ENCODE results near the gene QPCTL.
A peak's percentile ranks its signal among the peaks of the same experiment; 100 is the strongest.

Gene QPCTL

GRCh38 chr19:45653634-45654033 is 38.8 kb upstream of the QPCTL start:
- Histone ChIP-seq H3K4me2 (ENCODE audit: insufficient read depth, low read length, poor library complexity, severe bottlenecking) (no peak overlapping the region), H3K14ac (ENCODE audit: low read length) (no peak overlapping the region), H3K9ac (ENCODE audit: low read depth, low read length, poor library complexity) (no peak overlapping the region), H3K4ac (ENCODE audit: low read length) (no peak overlapping the region), H2BK12ac (ENCODE audit: low read length) (no peak overlapping the region), H4K91ac (ENCODE audit: low read depth, low read length, poor library complexity) (no peak overlapping the region), H2BK120ac (ENCODE audit: low read depth, low read length) (no peak overlapping the region), H2BK5ac (ENCODE audit: low read length) (peak overlapping the region; percentile 89), H2AFZ (ENCODE audit: low read length) (peak overlapping the region; percentile 15), H3K4me3 (ENCODE audit: low read length in 2 of 2) (peak overlapping the region in 1 of 2 donors; percentile 11), H3K27ac (replicated peaks; ENCODE audit: low read length) (no peak overlapping the region), H3K36me3 (replicated peaks in 1 of 2; ENCODE audit: control insufficient read depth in 2 of 2, insufficient read depth in 2 of 2, low read length in 2 of 2) (no peaks in the 10 kb centered on the region), H4K8ac (ENCODE audit: low read depth, low read length) (no peak overlapping the region), H3K9me3 (replicated peaks in 1 of 2; ENCODE audit: control insufficient read depth in 2 of 2, insufficient read depth in 1 of 2, low read depth in 1 of 2, low read length in 2 of 2) (peaks cover 0 to 3% of the 10 kb centered on the region in 2 donors), H3K18ac (ENCODE audit: low read length) (no peak overlapping the region), H2BK15ac (ENCODE audit: low read length) (peak overlapping the region; percentile 19), H3K4me1 (ENCODE audit: control insufficient read depth in 2 of 2, insufficient read depth in 1 of 2, low read depth in 1 of 2, low read length in 2 of 2) (peaks cover 0 to 3% of the 10 kb centered on the region in 2 donors), H2AK5ac (ENCODE audit: low read depth, low read length) (peak overlapping the region; percentile 73), H3K79me1 (ENCODE audit: low read depth, low read length) (no peaks in the 10 kb centered on the region), H3K27me3 (ENCODE audit: control insufficient read depth in 3 of 3, insufficient read depth in 3 of 3, low read depth in 1 of 3, low read length in 3 of 3) (no peaks in the 10 kb centered on the region), H3K23ac (ENCODE audit: low read depth, low read length, poor library complexity) (no peak overlapping the region)
- WGBS, 2 donors (ENCODE audit: extremely low coverage in 2 of 2, insufficient read length in 2 of 2, insufficient replicate concordance in 1 of 2), result no CpG with 5 or more reads among the region's 5 CpGs
- no peak for DNase-seq (ENCODE audit: low spot score)

GRCh38 chr19:45655073-45655472 is 37.4 kb upstream of the QPCTL start:
- no peak overlapping the region for H2AK5ac ChIP-seq (ENCODE audit: low read depth, low read length)

GRCh38 chr19:45657520-45658167 is 34.8 kb upstream of the QPCTL start:
- H3K14ac ChIP-seq (ENCODE audit: low read length), result no peak overlapping the region
- WGBS, 2 donors (ENCODE audit: extremely low coverage in 2 of 2, insufficient read length in 2 of 2, insufficient replicate concordance in 1 of 2), result no CpG with 5 or more reads among the region's 14 CpGs
- H3K4me3 ChIP-seq (ENCODE audit: low read length in 2 of 2), result no peak overlapping the region

More at GRCh38 chr19:45655073-45655472, 37.4 kb upstream of the QPCTL start:
- Histone ChIP-seq H4K91ac (ENCODE audit: low read depth, low read length, poor library complexity) (no peak overlapping the region), H3K4me1 (ENCODE audit: control insufficient read depth in 2 of 2, insufficient read depth in 1 of 2, low read depth in 1 of 2, low read length in 2 of 2) (peaks cover 0 to 3% of the 10 kb centered on the region in 2 donors), H3K18ac (ENCODE audit: low read length) (no peak overlapping the region), H2AFZ (ENCODE audit: low read length) (no peak overlapping the region), H3K4me2 (ENCODE audit: insufficient read depth, low read length, poor library complexity, severe bottlenecking) (no peak overlapping the region), H2BK12ac (ENCODE audit: low read length) (no peak overlapping the region), H3K9ac (ENCODE audit: low read depth, low read length, poor library complexity) (no peak overlapping the region), H3K36me3 (replicated peaks in 1 of 2; ENCODE audit: control insufficient read depth in 2 of 2, insufficient read depth in 2 of 2, low read length in 2 of 2) (no peaks in the 10 kb centered on the region), H2BK15ac (ENCODE audit: low read length) (no peak overlapping the region), H2BK120ac (ENCODE audit: low read depth, low read length) (no peak overlapping the region), H3K9me3 (replicated peaks in 1 of 2; ENCODE audit: control insufficient read depth in 2 of 2, insufficient read depth in 1 of 2, low read depth in 1 of 2, low read length in 2 of 2) (peaks cover 0 to 3% of the 10 kb centered on the region in 2 donors), H3K4me3 (ENCODE audit: low read length in 2 of 2) (no peak overlapping the region), H3K27me3 (ENCODE audit: control insufficient read depth in 3 of 3, insufficient read depth in 3 of 3, low read depth in 1 of 3, low read length in 3 of 3) (no peaks in the 10 kb centered on the region), H3K79me1 (ENCODE audit: low read depth, low read length) (no peaks in the 10 kb centered on the region), H4K8ac (ENCODE audit: low read depth, low read length) (no peak overlapping the region), H3K4ac (ENCODE audit: low read length) (no peak overlapping the region), H2BK5ac (ENCODE audit: low read length) (no peak overlapping the region), H3K27ac (replicated peaks; ENCODE audit: low read length) (no peak overlapping the region), H3K14ac (ENCODE audit: low read length) (no peak overlapping the region), H3K23ac (ENCODE audit: low read depth, low read length, poor library complexity) (no peak overlapping the region)
- WGBS, 2 donors (ENCODE audit: extremely low coverage in 2 of 2, insufficient read length in 2 of 2, insufficient replicate concordance in 1 of 2), result no CpG with 5 or more reads among the region's 3 CpGs
- no peak for DNase-seq (ENCODE audit: low spot score)

GRCh38 chr19:45659096-45659729 is 33.3 kb upstream of the QPCTL start:
- WGBS, 2 donors (ENCODE audit: extremely low coverage in 2 of 2, insufficient read length in 2 of 2, insufficient replicate concordance in 1 of 2), result no CpG with 5 or more reads among the region's 6 CpGs
- Histone ChIP-seq H3K4me1 (ENCODE audit: control insufficient read depth in 2 of 2, insufficient read depth in 1 of 2, low read depth in 1 of 2, low read length in 2 of 2) (peaks cover 0 to 3% of the 10 kb centered on the region in 2 donors), H2BK12ac (ENCODE audit: low read length) (peak overlapping the region; percentile 82), H3K27ac (replicated peaks; ENCODE audit: low read length) (no peak overlapping the region), H3K9me3 (replicated peaks in 1 of 2; ENCODE audit: control insufficient read depth in 2 of 2, insufficient read depth in 1 of 2, low read depth in 1 of 2, low read length in 2 of 2) (no peaks in the 10 kb centered on the region), H2BK120ac (ENCODE audit: low read depth, low read length) (no peak overlapping the region), H3K27me3 (ENCODE audit: control insufficient read depth in 3 of 3, insufficient read depth in 3 of 3, low read depth in 1 of 3, low read length in 3 of 3) (peaks cover 0 to 6% (median 0%) of the 10 kb centered on the region in 3 experiments), H4K91ac (ENCODE audit: low read depth, low read length, poor library complexity) (no peak overlapping the region), H3K4ac (ENCODE audit: low read length) (peak overlapping the region; percentile 10), H2AK5ac (ENCODE audit: low read depth, low read length) (peak overlapping the region; percentile 58), H3K23ac (ENCODE audit: low read depth, low read length, poor library complexity) (no peak overlapping the region), H2BK5ac (ENCODE audit: low read length) (no peak overlapping the region), H3K4me3 (ENCODE audit: low read length in 2 of 2) (no peak overlapping the region), H3K9ac (ENCODE audit: low read depth, low read length, poor library complexity) (no peak overlapping the region), H3K4me2 (ENCODE audit: insufficient read depth, low read length, poor library complexity, severe bottlenecking) (no peak overlapping the region), H3K14ac (ENCODE audit: low read length) (no peak overlapping the region), H3K79me1 (ENCODE audit: low read depth, low read length) (no peaks in the 10 kb centered on the region), H3K18ac (ENCODE audit: low read length) (no peak overlapping the region), H4K8ac (ENCODE audit: low read depth, low read length) (no peak overlapping the region), H2BK15ac (ENCODE audit: low read length) (no peak overlapping the region), H2AFZ (ENCODE audit: low read length) (no peak overlapping the region), H3K36me3 (replicated peaks in 1 of 2; ENCODE audit: control insufficient read depth in 2 of 2, insufficient read depth in 2 of 2, low read length in 2 of 2) (no peaks in the 10 kb centered on the region)
- no peak for DNase-seq (ENCODE audit: low spot score)

More at GRCh38 chr19:45657520-45658167, 34.8 kb upstream of the QPCTL start:
- peaks cover 0 to 3% of the 10 kb centered on the region in 2 donors for H3K9me3 ChIP-seq (replicated peaks in 1 of 2; ENCODE audit: control insufficient read depth in 2 of 2, insufficient read depth in 1 of 2, low read depth in 1 of 2, low read length in 2 of 2)
- H2AFZ ChIP-seq (ENCODE audit: low read length), result peak overlapping the region; percentile 84
- no peak overlapping the region for H4K8ac ChIP-seq (ENCODE audit: low read depth, low read length)
- no peak overlapping the region for H2BK12ac ChIP-seq (ENCODE audit: low read length)
- H4K91ac ChIP-seq (ENCODE audit: low read depth, low read length, poor library complexity), result no peak overlapping the region
- no peak overlapping the region for H3K4me2 ChIP-seq (ENCODE audit: insufficient read depth, low read length, poor library complexity, severe bottlenecking)
- H2AK5ac ChIP-seq (ENCODE audit: low read depth, low read length), result no peak overlapping the region
- H3K27ac ChIP-seq (replicated peaks; ENCODE audit: low read length), result no peak overlapping the region
- H2BK15ac ChIP-seq (ENCODE audit: low read length), result no peak overlapping the region
- no peak overlapping the region for H2BK120ac ChIP-seq (ENCODE audit: low read depth, low read length)
- no peak overlapping the region for H3K4ac ChIP-seq (ENCODE audit: low read length)
- H3K27me3 ChIP-seq (ENCODE audit: control insufficient read depth in 3 of 3, insufficient read depth in 3 of 3, low read depth in 1 of 3, low read length in 3 of 3), result peaks cover 0 to 6% (median 0%) of the 10 kb centered on the region in 3 experiments
- no peak for DNase-seq (ENCODE audit: low spot score)
- no peak overlapping the region for H2BK5ac ChIP-seq (ENCODE audit: low read length)
- H3K18ac ChIP-seq (ENCODE audit: low read length), result peak overlapping the region; percentile 31
- H3K4me1 ChIP-seq (ENCODE audit: control insufficient read depth in 2 of 2, insufficient read depth in 1 of 2, low read depth in 1 of 2, low read length in 2 of 2), result peaks cover 0 to 3% of the 10 kb centered on the region in 2 donors
- no peaks in the 10 kb centered on the region for H3K36me3 ChIP-seq (replicated peaks in 1 of 2; ENCODE audit: control insufficient read depth in 2 of 2, insufficient read depth in 2 of 2, low read length in 2 of 2)
- H3K9ac ChIP-seq (ENCODE audit: low read depth, low read length, poor library complexity), result peak overlapping the region; percentile 37
- no peaks in the 10 kb centered on the region for H3K79me1 ChIP-seq (ENCODE audit: low read depth, low read length)
- no peak overlapping the region for H3K23ac ChIP-seq (ENCODE audit: low read depth, low read length, poor library complexity)

All from neuronal stem cell (in vitro differentiated cells).